ENCODE results near the gene RAPSN. TPM values are rescaled to one million over a fixed set of nuclear protein-coding genes. Genes with fewer than 3 reads are reported as not detected.

RAPSN gene
- total and polyA plus RNA-seq, 2 of the 8 experiments (the other 6 are each of a cell fraction or from before 2014, with no cell fraction given) = 0.06 to 0.34 TPM

- Histone ChIP-seq H3K4ac (replicated peaks; ENCODE audit: insufficient read length, low read depth, low read length) (no peak overlapping the region), H2BK20ac (ENCODE audit: low read length) (no peak overlapping the region), H3K4me1 (replicated peaks in 1 of 4; ENCODE audit: control insufficient read depth in 3 of 4, insufficient read depth in 4 of 4, low read length in 3 of 4) (no peaks in the 10 kb centered on the region), H3K23ac (ENCODE audit: insufficient read length) (no peak overlapping the region), H4K20me1 (replicated peaks in 1 of 2; ENCODE audit: control insufficient read depth in 1 of 2, insufficient read depth in 2 of 2, low read length in 2 of 2) (peaks cover 4 to 6% of the 10 kb centered on the region in 2 experiments), H4K8ac (ENCODE audit: extremely low read depth, insufficient read depth, low read length) (no peak overlapping the region), H3K4me3 (ENCODE audit: extremely low read depth in 1 of 4, insufficient read depth in 2 of 4, low read depth in 3 of 4, low read length in 4 of 4) (no peak overlapping the region), H2AFZ (ENCODE audit: low read length) (no peak overlapping the region), H2BK120ac (replicated peaks; ENCODE audit: low read depth, low read length) (no peak overlapping the region), H4K5ac (ENCODE audit: insufficient read length, low read depth, low read length) (no peak overlapping the region), H3K36me3 (ENCODE audit: control insufficient read depth in 2 of 4, insufficient read depth in 4 of 4, low read length in 3 of 4) (peaks cover 37 to 96% (median 84%) of the 10 kb centered on the region in 4 experiments), H2AK5ac (ENCODE audit: low read depth, low read length) (no peak overlapping the region), H3K18ac (ENCODE audit: extremely low read depth, low read length) (no peak overlapping the region), H4K91ac (replicated peaks; ENCODE audit: insufficient read length, low read length) (no peak overlapping the region), H2BK12ac (ENCODE audit: low read depth, low read length) (no peak overlapping the region), H3K79me1 (ENCODE audit: low read depth, low read length) (no peaks in the 10 kb centered on the region; the same call in 1 of the 2 replicates), H3K23me2 (ENCODE audit: low read depth, low read length) (no peaks in the 10 kb centered on the region), H2BK15ac (ENCODE audit: low read length) (no peak overlapping the region), H3K9ac (replicated peaks in 1 of 4; ENCODE audit: extremely low read depth in 1 of 4, low read depth in 3 of 4, low read length in 3 of 4) (no peak overlapping the region; a peak in 1 of 7 replicates), H3K56ac (replicated peaks; ENCODE audit: insufficient read length, low read depth, low read length) (no peak overlapping the region), H3K27ac (ENCODE audit: low read depth, low read length) (no peak overlapping the region), H3K9me3 (ENCODE audit: insufficient read depth in 2 of 2, low read depth in 1 of 2, low read length in 1 of 2) (no peaks in the 10 kb centered on the region), H3K4me2 (ENCODE audit: insufficient read depth in 1 of 2, low read depth in 2 of 2, low read length in 2 of 2) (no peak overlapping the region), H2BK5ac (ENCODE audit: low read depth, low read length) (no peak overlapping the region), H3K14ac (ENCODE audit: insufficient read length) (no peak overlapping the region), H3K27me3 (replicated peaks in 1 of 4; ENCODE audit: control insufficient read depth in 3 of 4, extremely low read depth in 1 of 4, insufficient read depth in 3 of 4, low read length in 3 of 4) (no peaks in the 10 kb centered on the region), H3K79me2 (ENCODE audit: control insufficient read depth in 1 of 2, insufficient read depth in 2 of 2, low read length in 2 of 2) (no peaks in the 10 kb centered on the region)
- FAIRE-seq = no peak
- WGBS, 2 experiments (ENCODE audit: extremely low coverage in 1 of 2, insufficient coverage in 1 of 2, insufficient read length in 1 of 2, insufficient replicate concordance in 2 of 2, low coverage in 1 of 2, low lambda C conversion rate in 2 of 2, missing lambda C conversion rate in 1 of 2) = 95% methylated on average over 4 of the region's 4 CpGs; no CpG with 5 or more reads in 1 of the 2 experiments
- ChIA-PET CTCF (ENCODE audit: partially characterized antibody) (interaction anchor here (0.9 kb wide), 1 partner anchor 13 kb away, joined by 3 read pairs; no protein-coding TSS in a partner anchor), POLR2A (ENCODE audit: partially characterized antibody) (no interaction called here)
- no peak for DNase-seq (ENCODE audit: low read depth in 1 of 2, low spot score in 2 of 2)
- TF ChIP-seq NRF1 (IDR thresholded peaks at IDR 0.05; ENCODE audit: low read depth, low read length) (no peak), KDM1A (IDR thresholded peaks at IDR 0.05; ENCODE audit: borderline replicate concordance, low read length) (no peak), SIX5 (IDR thresholded peaks at IDR 0.05; ENCODE audit: low read depth, low read length) (no peak), TAF7 (optimal IDR thresholded peaks at IDR 0.05; ENCODE audit: borderline replicate concordance, low read depth, low read length) (no peak), JUN (IDR thresholded peaks at IDR 0.05; ENCODE audit: low read depth, low read length) (no peak), SAP30 (IDR thresholded peaks at IDR 0.05; ENCODE audit: insufficient read depth, insufficient replicate concordance, low read length) (no peak), CREB1 (IDR thresholded peaks at IDR 0.05) (no peak), TAF1 (IDR thresholded peaks at IDR 0.05; ENCODE audit: low read depth, low read length) (no peak)
Measured at GRCh38 chr11:47477753-47478152, 28.8 kb upstream of the RAPSN start.
